Body of pancreas (tissue), 4 donors: ENCODE results near the gene DCTN1. TPM values are rescaled to one million over a fixed set of nuclear protein-coding genes. Genes with fewer than 3 reads are reported as not detected.

Experiments used
- ATAC-seq: fragments of 150-250 bp; one replicate; pipeline ENCODE4 v1.9.1; 2016
- DNase-seq, 4 donors: peaks; one replicate each; pipeline ENCODE4 v3.0.0-alpha.2; 2019
- H3K27ac ChIP-seq, 4 donors: fragments of 200-600 bp; sonication (generic); 1 replicate in 3 of 4; 2 replicates in 1 of 4; pipeline versions ENCODE4 v1.5.1 to v1.6.1; 2016 to 2019; ENCODE audit warnings: mild to moderate bottlenecking in 1 of 4, mixed read lengths in 1 of 4, moderate library complexity in 1 of 4
- H3K27me3 ChIP-seq, 2 donors: fragments of 200-600 bp; sonication (generic); one replicate each; pipeline ENCODE4 v1.6.0; 2016; ENCODE audit warnings: mild to moderate bottlenecking in 1 of 2
- H3K36me3 ChIP-seq, 2 donors: fragments of 200-600 bp; sonication (generic); replicated peaks in 1 of 2; 2 replicates each; pipeline ENCODE4 v1.5.1; 2016; ENCODE audit warnings: low read depth in 2 of 2; ENCODE audit not compliant: insufficient read depth in 1 of 2
- H3K4me1 ChIP-seq: fragments of 200-600 bp; sonication (generic); one replicate; pipeline ENCODE4 v1.6.0; 2016
- H3K4me3 ChIP-seq, 2 donors: fragments of 200-600 bp; sonication (generic); 1 replicate in 1 of 2; 2 replicates in 1 of 2; pipeline ENCODE4 v1.5.1; 2016 to 2019
- H3K9me3 ChIP-seq, 3 donors: fragments of 200-600 bp; sonication (generic); 1 replicate in 2 of 3; 2 replicates in 1 of 3; pipeline ENCODE4 v1.5.1; 2016
- POLR2A ChIP-seq, 3 donors: fragments of 450-650 bp; IDR thresholded peaks; one replicate each; pipeline ENCODE4 v1.6.1; 2016; ENCODE audit warnings: antibody characterized with exemption in 3 of 3, mild to moderate bottlenecking in 2 of 3
- WGBS, 2 donors: methylation state at CpG; one replicate each; pipeline ENCODE4 v1.1.5; 2017; 5-methylcytosine and 5-hydroxymethylcytosine counted together
- intact Hi-C: fragments of 100-400 bp; cut with DNase I; formaldehyde crosslinking; loops from one replicate; pipeline ENCODE4 v1.15.1; 2023
- total RNA-seq, 2 donors: library from RNA; depleted of rRNA; stranded (reverse); fragments of >200 nt; gene quantifications; one replicate each; pipeline ENCODE4 v1.1.0, GENCODE V29; 2016
- TF ChIP-seq, protein P1 (sequence below), 7 experiments: fragments of 450-650 bp in 4 of 7; fragments of 200-600 bp in 3 of 7; sonication (generic) in 3 of 7; IDR thresholded peaks; one replicate each; pipeline ENCODE4 v1.5.1; 2016 to 2019; ENCODE audit warnings: antibody characterized with exemption in 7 of 7

The DCTN1 gene
- total RNA-seq, 2 donors from 2014 or later, result 71.3 to 82.4 TPM

DNA sequence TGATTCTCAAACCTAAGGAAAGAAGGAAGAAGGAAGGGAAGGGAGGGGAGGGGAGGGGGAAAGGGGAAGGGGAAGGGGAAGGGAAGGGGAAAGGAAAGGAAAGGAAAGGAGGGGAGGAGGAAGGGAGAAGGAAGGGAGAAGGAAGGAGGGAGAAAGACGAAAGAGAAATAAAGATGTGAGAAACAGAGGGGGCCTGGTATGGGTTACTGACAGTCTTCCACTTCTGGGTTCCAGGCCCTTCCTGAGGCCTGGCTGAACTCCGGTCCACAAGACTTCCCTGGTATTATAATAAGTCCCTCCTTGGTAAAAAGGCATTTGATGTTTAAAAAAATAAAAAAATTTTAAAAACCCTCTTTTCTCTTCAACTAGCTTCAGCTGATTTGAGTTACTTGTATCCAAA, 54.3 kb downstream of the DCTN1 start:
- Histone ChIP-seq H3K4me3 (no peak overlapping the region), H3K27ac (no peak overlapping the region), H3K36me3 (no peaks in the 10 kb centered on the region), H3K4me1 (no peaks in the 10 kb centered on the region), H3K9me3 (no peaks in the 10 kb centered on the region), H3K27me3 (no peaks in the 10 kb centered on the region)
- TF ChIP-seq POLR2A (IDR thresholded peaks at IDR 0.05), result no peak
- TF ChIP-seq, protein P1, sequence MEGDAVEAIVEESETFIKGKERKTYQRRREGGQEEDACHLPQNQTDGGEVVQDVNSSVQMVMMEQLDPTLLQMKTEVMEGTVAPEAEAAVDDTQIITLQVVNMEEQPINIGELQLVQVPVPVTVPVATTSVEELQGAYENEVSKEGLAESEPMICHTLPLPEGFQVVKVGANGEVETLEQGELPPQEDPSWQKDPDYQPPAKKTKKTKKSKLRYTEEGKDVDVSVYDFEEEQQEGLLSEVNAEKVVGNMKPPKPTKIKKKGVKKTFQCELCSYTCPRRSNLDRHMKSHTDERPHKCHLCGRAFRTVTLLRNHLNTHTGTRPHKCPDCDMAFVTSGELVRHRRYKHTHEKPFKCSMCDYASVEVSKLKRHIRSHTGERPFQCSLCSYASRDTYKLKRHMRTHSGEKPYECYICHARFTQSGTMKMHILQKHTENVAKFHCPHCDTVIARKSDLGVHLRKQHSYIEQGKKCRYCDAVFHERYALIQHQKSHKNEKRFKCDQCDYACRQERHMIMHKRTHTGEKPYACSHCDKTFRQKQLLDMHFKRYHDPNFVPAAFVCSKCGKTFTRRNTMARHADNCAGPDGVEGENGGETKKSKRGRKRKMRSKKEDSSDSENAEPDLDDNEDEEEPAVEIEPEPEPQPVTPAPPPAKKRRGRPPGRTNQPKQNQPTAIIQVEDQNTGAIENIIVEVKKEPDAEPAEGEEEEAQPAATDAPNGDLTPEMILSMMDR (IDR thresholded peaks at IDR 0.05), result no peak
- no peak for DNase-seq
- WGBS, 2 donors, result 78 to 88% methylated on average over 2 of the region's 2 CpGs
- no peak for ATAC-seq
- intact Hi-C loops, result no loop called here

DNA sequence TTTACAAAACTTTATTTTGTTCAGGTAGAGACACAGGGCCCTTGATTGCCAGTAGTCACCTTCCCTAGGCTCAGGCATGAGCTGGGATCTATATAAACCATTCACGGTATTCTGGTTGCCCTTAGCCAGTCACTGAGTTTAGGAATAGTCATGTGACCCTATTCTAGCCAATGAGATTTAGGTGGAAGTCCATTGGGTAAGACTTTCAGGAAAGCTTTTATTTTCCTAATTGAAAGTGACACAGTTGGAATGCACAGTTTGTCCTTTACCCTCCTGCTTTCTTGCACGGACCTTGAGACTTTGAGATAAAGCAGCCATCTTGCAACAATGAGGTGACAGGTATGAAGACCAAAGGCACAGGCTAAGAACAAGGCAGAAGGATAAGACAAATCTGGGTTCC, 58.4 kb downstream of the DCTN1 start:
- Histone ChIP-seq H3K4me1 (no peaks in the 10 kb centered on the region), H3K27me3 (no peaks in the 10 kb centered on the region), H3K4me3 (no peak overlapping the region), H3K36me3 (no peaks in the 10 kb centered on the region), H3K9me3 (no peaks in the 10 kb centered on the region), H3K27ac (no peak overlapping the region)
- DNase-seq (no peak), ATAC-seq (no peak)
- intact Hi-C loops, result no loop called here
- 84 to 92% methylated on average over 2 of the region's 2 CpGs for WGBS, 2 donors
- TF ChIP-seq, protein P1 (IDR thresholded peaks at IDR 0.05), result no peak
- TF ChIP-seq POLR2A (IDR thresholded peaks at IDR 0.05), result no peak

DNA sequence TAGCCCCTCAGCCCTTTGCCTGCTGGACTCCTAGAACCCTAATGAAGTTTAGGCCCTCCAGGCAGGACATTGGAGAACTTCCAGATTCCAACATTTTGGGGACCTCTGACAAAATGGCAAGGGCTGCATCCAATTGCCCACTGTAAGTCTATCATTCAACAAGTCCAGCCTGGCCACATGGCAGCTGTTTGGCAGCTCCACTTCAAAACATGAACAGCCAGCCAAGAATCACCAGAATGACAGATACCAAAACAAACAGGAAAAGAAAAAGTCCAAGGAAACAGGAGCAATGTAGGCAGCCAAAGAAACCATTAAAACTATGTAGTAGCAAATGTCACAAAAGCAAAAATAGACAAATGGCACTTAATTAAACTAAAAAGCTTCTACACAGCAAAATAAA, 62.4 kb downstream of the DCTN1 start:
- H3K4me3 ChIP-seq, result no peak overlapping the region
- no peak for TF ChIP-seq POLR2A (IDR thresholded peaks at IDR 0.05)
- TF ChIP-seq, protein P1 (IDR thresholded peaks at IDR 0.05), result no peak
- intact Hi-C loops, result no loop called here
- no peaks in the 10 kb centered on the region for H3K9me3 ChIP-seq
- H3K36me3 ChIP-seq, result no peaks in the 10 kb centered on the region
- H3K4me1 ChIP-seq, result no peaks in the 10 kb centered on the region
- ATAC-seq (no peak), DNase-seq (no peak)
- no peak overlapping the region for H3K27ac ChIP-seq
- H3K27me3 ChIP-seq, result no peaks in the 10 kb centered on the region

DNA sequence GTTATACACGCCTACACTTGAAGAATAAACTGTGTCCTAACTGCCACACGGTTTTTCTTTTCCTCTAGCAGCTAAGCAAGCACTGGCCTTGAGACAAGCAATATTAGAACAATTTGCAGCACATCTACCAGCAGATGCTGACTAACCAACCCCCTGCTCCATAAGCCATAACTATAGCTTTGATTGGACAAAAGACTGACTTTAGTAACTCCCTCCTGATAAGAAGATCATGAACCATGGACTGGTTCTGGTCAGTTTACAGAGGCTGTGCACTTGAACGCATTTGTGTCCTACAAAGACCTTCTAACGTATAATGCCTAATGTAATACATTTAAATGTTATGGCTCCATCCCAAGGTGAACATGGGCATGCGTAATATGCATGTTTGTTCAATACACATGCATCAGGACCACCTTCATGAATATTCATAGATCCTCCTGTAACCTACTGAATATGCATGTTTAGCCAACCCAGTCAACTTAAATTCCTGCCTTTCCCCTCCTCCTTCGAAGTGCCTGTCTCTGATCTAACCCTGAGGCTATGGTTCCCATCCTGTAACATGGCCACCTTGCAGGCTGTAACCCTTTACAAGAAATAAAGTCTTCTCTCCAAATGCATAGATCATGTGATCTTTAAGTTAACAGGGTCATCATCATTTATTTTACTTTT, 63.4 kb downstream of the DCTN1 start:
- Histone ChIP-seq H3K4me3 (no peak overlapping the region), H3K36me3 (peaks cover 0 to 4% of the 10 kb centered on the region in 2 donors), H3K27me3 (no peaks in the 10 kb centered on the region), H3K9me3 (no peaks in the 10 kb centered on the region), H3K27ac (no peak overlapping the region), H3K4me1 (no peaks in the 10 kb centered on the region)
- ATAC-seq, result no peak
- WGBS, 2 donors, result 56 to 76% methylated on average over 6 of the region's 6 CpGs
- intact Hi-C loops, result no loop called here
- TF ChIP-seq, protein P1 (IDR thresholded peaks at IDR 0.05), result no peak
- no peak for TF ChIP-seq POLR2A (IDR thresholded peaks at IDR 0.05)
- no peak for DNase-seq

DNA sequence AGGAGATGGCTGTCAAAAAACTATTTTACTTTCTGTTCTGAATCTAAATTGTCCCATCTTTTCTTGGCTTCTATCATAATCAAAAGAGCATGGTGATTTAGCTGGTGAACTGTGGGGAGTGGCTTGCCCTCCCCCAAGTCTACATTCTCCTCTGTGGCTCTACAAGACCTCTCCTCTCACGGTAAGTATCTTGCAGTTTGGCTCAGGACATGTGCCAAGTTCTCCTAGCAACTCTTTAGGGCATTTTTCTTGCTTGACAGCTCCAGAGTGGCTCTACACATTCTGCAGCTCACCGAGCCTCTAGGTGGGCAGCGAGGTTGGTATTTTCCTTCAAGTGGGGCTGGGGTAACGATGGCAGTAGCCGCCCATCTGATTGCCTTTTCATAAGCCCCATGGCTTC, 66.0 kb downstream of the DCTN1 start:
- intact Hi-C loops, result no loop called here
- DNase-seq (no peak), ATAC-seq (no peak)
- Histone ChIP-seq H3K4me1 (no peaks in the 10 kb centered on the region), H3K27me3 (no peaks in the 10 kb centered on the region), H3K4me3 (no peak overlapping the region), H3K9me3 (no peaks in the 10 kb centered on the region), H3K36me3 (peaks cover 0 to 6% of the 10 kb centered on the region in 2 donors), H3K27ac (no peak overlapping the region)
- TF ChIP-seq, protein P1 (IDR thresholded peaks at IDR 0.05), result no peak
- TF ChIP-seq POLR2A (IDR thresholded peaks at IDR 0.05), result no peak
- 70 to 75% methylated on average over 4 to 5 of the region's 5 CpGs for WGBS, 2 donors
